B cell (primary cell): ENCODE data around the gene SPATA6L.

Source experiments
- EZH2 ChIP-seq: IDR thresholded peaks from 2 replicates; pipeline ENCODE4 v1.6.1; 2012; ENCODE audit warnings: borderline replicate concordance, low read depth, mild to moderate bottlenecking, moderate library complexity, low read length; ENCODE audit not compliant: insufficient read depth, poor library complexity, severe bottlenecking
- TF ChIP-seq, protein P1 (sequence below): fragments of 200-600 bp; IDR thresholded peaks from one replicate; pipeline ENCODE4 v1.8.0; 2022; ENCODE audit warnings: antibody characterized with exemption, mild to moderate bottlenecking

DNA sequence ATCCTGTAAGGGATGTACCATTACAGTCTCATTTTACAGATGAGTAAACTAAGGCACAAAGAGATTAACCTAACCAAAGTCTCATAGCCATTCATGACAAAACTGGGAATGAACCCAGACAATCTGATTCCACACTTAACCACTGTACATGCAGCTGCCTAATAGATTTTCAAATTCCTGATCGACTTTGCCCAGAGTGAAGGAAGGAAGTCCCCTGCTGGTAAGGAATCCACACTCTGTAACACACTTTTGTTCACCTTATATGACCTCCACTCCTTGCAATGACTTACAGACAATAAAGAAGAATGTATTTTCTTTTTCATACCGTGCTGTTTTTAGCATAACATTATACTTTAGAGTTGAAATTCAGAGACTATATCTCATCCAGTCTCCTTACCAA lies 35.4 kb downstream of the SPATA6L start:
- TF ChIP-seq, protein P1, sequence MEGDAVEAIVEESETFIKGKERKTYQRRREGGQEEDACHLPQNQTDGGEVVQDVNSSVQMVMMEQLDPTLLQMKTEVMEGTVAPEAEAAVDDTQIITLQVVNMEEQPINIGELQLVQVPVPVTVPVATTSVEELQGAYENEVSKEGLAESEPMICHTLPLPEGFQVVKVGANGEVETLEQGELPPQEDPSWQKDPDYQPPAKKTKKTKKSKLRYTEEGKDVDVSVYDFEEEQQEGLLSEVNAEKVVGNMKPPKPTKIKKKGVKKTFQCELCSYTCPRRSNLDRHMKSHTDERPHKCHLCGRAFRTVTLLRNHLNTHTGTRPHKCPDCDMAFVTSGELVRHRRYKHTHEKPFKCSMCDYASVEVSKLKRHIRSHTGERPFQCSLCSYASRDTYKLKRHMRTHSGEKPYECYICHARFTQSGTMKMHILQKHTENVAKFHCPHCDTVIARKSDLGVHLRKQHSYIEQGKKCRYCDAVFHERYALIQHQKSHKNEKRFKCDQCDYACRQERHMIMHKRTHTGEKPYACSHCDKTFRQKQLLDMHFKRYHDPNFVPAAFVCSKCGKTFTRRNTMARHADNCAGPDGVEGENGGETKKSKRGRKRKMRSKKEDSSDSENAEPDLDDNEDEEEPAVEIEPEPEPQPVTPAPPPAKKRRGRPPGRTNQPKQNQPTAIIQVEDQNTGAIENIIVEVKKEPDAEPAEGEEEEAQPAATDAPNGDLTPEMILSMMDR, result no peak
- no peak for TF ChIP-seq EZH2
